ENCODE results near the gene SAMM50. TPM values are rescaled to one million over a fixed set of nuclear protein-coding genes. Genes with fewer than 3 reads are reported as not detected.

The SAMM50 gene
- total and polyA plus RNA-seq, 2 experiments from 2014 or later, result 58.6 to 60.3 TPM

DNA sequence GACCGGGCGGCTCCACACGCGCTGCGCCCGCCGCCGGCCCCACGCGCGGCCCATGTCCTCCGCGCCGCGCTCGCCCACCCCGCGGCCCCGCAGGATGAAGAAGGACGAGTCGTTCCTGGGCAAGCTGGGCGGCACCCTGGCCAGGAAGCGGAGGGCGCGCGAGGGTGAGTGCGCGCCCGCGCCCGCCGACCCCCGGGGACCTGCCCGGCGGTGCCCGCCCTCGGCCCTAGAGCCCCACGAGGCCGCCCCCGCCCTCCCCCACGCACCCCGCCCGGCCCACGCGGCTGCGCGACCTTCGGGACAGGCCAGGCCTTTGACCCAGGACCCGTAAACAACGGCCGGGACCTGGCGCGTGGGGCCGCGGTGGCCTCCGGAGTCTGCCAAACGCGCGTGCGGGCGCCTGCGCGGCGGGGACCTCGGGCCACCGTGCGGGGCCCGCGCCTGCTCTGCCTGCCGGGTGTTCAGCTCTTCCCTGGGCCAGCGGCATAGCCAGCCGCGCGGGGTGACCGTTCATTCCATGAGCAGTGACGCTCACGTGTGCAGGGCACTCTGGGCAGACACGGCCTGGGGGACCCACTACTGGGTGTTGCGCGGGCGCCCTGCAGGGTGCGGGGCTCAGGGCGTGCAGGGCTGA is 69.2 kb downstream of the SAMM50 start, which contains the start of gene PARVB (continued):
- TF ChIP-seq, protein P1, sequence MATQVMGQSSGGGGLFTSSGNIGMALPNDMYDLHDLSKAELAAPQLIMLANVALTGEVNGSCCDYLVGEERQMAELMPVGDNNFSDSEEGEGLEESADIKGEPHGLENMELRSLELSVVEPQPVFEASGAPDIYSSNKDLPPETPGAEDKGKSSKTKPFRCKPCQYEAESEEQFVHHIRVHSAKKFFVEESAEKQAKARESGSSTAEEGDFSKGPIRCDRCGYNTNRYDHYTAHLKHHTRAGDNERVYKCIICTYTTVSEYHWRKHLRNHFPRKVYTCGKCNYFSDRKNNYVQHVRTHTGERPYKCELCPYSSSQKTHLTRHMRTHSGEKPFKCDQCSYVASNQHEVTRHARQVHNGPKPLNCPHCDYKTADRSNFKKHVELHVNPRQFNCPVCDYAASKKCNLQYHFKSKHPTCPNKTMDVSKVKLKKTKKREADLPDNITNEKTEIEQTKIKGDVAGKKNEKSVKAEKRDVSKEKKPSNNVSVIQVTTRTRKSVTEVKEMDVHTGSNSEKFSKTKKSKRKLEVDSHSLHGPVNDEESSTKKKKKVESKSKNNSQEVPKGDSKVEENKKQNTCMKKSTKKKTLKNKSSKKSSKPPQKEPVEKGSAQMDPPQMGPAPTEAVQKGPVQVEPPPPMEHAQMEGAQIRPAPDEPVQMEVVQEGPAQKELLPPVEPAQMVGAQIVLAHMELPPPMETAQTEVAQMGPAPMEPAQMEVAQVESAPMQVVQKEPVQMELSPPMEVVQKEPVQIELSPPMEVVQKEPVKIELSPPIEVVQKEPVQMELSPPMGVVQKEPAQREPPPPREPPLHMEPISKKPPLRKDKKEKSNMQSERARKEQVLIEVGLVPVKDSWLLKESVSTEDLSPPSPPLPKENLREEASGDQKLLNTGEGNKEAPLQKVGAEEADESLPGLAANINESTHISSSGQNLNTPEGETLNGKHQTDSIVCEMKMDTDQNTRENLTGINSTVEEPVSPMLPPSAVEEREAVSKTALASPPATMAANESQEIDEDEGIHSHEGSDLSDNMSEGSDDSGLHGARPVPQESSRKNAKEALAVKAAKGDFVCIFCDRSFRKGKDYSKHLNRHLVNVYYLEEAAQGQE (IDR thresholded peaks at IDR 0.05; ENCODE audit: unreplicated experiment), result no peak

DNA sequence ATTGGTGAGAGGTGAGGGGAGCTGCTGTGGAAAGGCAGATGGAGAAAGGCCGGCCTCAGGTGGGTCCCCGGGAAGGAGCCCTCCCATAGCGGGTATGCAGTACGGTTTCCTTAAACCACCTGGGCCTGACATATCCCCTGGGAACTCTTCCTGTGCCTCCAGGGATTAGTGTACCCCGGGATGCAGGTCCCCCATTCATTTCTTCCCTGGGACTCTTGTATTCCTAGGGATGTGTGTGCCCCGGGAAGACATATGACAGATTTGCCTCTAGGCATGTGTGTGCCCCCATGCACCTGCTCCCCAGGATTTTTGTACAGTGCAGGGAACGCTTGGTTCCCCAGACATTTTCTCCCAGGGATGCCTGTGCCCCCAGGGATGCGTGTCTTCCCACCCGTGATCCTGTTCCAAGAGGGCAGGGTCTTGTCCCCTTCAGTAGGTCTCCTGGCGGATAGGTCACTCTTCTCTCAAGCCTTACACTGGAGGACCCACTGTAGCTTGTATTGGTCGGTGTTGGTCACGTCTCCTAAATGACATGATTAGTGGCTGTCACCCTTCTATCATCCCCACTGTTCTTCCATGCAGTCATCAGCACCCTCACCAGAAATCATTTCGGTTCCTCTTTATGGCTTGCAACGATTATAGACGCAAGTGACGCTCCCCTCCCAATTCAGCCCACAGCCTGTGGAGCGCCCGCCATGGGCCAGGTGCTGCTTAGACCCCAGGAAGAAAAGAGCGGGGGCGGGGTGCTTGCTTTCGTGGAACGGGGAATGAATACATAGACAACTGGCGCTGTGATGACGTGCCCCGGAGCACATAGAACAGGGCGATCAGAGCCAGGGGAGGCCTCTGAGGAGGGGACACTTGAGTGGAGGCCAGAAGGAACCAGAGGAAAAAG is 70.2 kb downstream of the SAMM50 start:
- Histone ChIP-seq H2AFZ (peak overlapping the region; percentile 76; the same call in 1 of the 2 replicates), H3K79me2 (replicated peaks; ENCODE audit: insufficient read depth) (peaks cover 8% of the 10 kb centered on the region; the same call in 1 of the 2 replicates), H3K4me1 (ENCODE audit: insufficient read depth) (peaks cover 18% of the 10 kb centered on the region; the same call in 1 of the 2 replicates), H3K36me3 (ENCODE audit: insufficient read depth) (no peaks in the 10 kb centered on the region), H4K20me1 (replicated peaks; ENCODE audit: insufficient read depth) (no peaks in the 10 kb centered on the region), H3K4me3 (peak overlapping the region; percentile 57), H3K4me2 (peak overlapping the region; percentile 76), H3F3A (replicated peaks; ENCODE audit: low read depth) (no peaks in the 10 kb centered on the region), H3K27me3 (ENCODE audit: insufficient read depth) (peaks cover 5% of the 10 kb centered on the region; the same call in 1 of the 2 replicates), H3K9me2 (ENCODE audit: insufficient read depth) (no peaks in the 10 kb centered on the region), H3K27ac (ENCODE audit: low read depth) (no peak overlapping the region)
- Mint-ChIP-seq H3K36me3 (ENCODE audit: low read depth) (no peaks in the 10 kb centered on the region), H3K4me1 (peaks cover 18% of the 10 kb centered on the region), H3K27ac (no peak overlapping the region), H3K9me3 (no peaks in the 10 kb centered on the region), H3K4me3 (peak overlapping the region; percentile 75), H3K27me3 (ENCODE audit: insufficient read depth, low read depth, poor library complexity) (peaks cover 23% of the 10 kb centered on the region)
- DNase-seq (ENCODE audit: low spot score) (peak; percentile 36), ATAC-seq (no peak)
- TF ChIP-seq CTCF (conservative IDR thresholded peaks at IDR 0.05; ENCODE audit: low read depth in 2 of 2) (no peak), NANOG (IDR thresholded peaks at IDR 0.05; ENCODE audit: borderline replicate concordance) (no peak), ZNF331 (CRISPR knock-in tag; IDR thresholded peaks at IDR 0.05; ENCODE audit: low read depth) (no peak), ZNF114 (CRISPR knock-in tag; IDR thresholded peaks at IDR 0.05) (no peak)
